Measurements from ENCODE around the gene TSEN15.
"Not testable (repeated sequence)": the region's sequence is repeated elsewhere in the genome, so short reads cannot be mapped to it uniquely, and the experiment has no call there.

Gene TSEN15

GRCh38 chr1:184053881-184054280 is 2.4 kb downstream of the TSEN15 start:
- DNase-seq (ENCODE audit: low spot score), result no peak

- DNase-seq (ENCODE audit: low spot score), result no peak
These were observed 5.5 kb downstream of the TSEN15 start for GRCh38 chr1:184056921-184057555.

- DNase-seq (ENCODE audit: low spot score), result no peak
These were observed 8.4 kb downstream of the TSEN15 start for GRCh38 chr1:184059887-184060286.

GRCh38 chr1:184060316-184060715 is 8.8 kb downstream of the TSEN15 start:
- DNase-seq (ENCODE audit: low spot score), result no peak

GRCh38 chr1:184061396-184062003 is 10.0 kb downstream of the TSEN15 start:
- no peak for DNase-seq (ENCODE audit: low spot score)

GRCh38 chr1:184062640-184063286 is 11.2 kb downstream of the TSEN15 start:
- DNase-seq (ENCODE audit: low spot score), result no peak

GRCh38 chr1:184065559-184065958 is 14.0 kb downstream of the TSEN15 start:
- DNase-seq (ENCODE audit: low spot score), result no peak

GRCh38 chr1:184068354-184068753 is 16.8 kb downstream of the TSEN15 start:
- DNase-seq (ENCODE audit: low spot score), result no peak

GRCh38 chr1:184069675-184070074 is 18.1 kb downstream of the TSEN15 start:
- no peak for DNase-seq (ENCODE audit: low spot score)

GRCh38 chr1:184072376-184072775 is 20.8 kb downstream of the TSEN15 start:
- DNase-seq (ENCODE audit: low spot score), result no peak

GRCh38 chr1:184074383-184074782 is 22.9 kb downstream of the TSEN15 start:
- DNase-seq (ENCODE audit: low spot score), result no peak

- peak; percentile 88 for DNase-seq (ENCODE audit: low spot score)
These were observed 23.8 kb downstream of the TSEN15 start for GRCh38 chr1:184075055-184076029.

GRCh38 chr1:184078564-184079249 is 27.2 kb downstream of the TSEN15 start:
- DNase-seq (ENCODE audit: low spot score), result no peak

GRCh38 chr1:184080309-184080708 is 28.8 kb downstream of the TSEN15 start:
- no peak for DNase-seq (ENCODE audit: low spot score)

GRCh38 chr1:184082541-184083415 is 31.2 kb downstream of the TSEN15 start:
- DNase-seq (ENCODE audit: low spot score), result no peak

- no peak for DNase-seq (ENCODE audit: low spot score)
These were observed 34.1 kb downstream of the TSEN15 start for GRCh38 chr1:184085667-184086066.

GRCh38 chr1:184088037-184088436 is 36.5 kb downstream of the TSEN15 start:
- no peak for DNase-seq (ENCODE audit: low spot score)

- no peak for DNase-seq (ENCODE audit: low spot score)
These were observed 41.5 kb downstream of the TSEN15 start for GRCh38 chr1:184093071-184093470.

- no peak for DNase-seq (ENCODE audit: low spot score)
These were observed 44.5 kb downstream of the TSEN15 start for GRCh38 chr1:184096005-184096404.

- DNase-seq (ENCODE audit: low spot score), result not testable (repeated sequence)
These were observed 45.0 kb downstream of the TSEN15 start for GRCh38 chr1:184096580-184096979.

GRCh38 chr1:184101141-184101540 is 49.6 kb downstream of the TSEN15 start:
- DNase-seq (ENCODE audit: low spot score), result peak; percentile 22

All from COLO829 (cell line).